Erythroblast (primary cell): ENCODE data around the gene SELENON.

Experiments
- GATA1 ChIP-seq: IDR thresholded peaks from 2 replicates; pipeline ENCODE4 v1.6.1; 2011; ENCODE audit warnings: low read depth, mild to moderate bottlenecking, control low read depth, low read length, moderate library complexity
- POLR2A ChIP-seq: IDR thresholded peaks from 2 replicates; pipeline ENCODE4 v1.6.1; 2011; ENCODE audit warnings: mild to moderate bottlenecking, low read length

DNA sequence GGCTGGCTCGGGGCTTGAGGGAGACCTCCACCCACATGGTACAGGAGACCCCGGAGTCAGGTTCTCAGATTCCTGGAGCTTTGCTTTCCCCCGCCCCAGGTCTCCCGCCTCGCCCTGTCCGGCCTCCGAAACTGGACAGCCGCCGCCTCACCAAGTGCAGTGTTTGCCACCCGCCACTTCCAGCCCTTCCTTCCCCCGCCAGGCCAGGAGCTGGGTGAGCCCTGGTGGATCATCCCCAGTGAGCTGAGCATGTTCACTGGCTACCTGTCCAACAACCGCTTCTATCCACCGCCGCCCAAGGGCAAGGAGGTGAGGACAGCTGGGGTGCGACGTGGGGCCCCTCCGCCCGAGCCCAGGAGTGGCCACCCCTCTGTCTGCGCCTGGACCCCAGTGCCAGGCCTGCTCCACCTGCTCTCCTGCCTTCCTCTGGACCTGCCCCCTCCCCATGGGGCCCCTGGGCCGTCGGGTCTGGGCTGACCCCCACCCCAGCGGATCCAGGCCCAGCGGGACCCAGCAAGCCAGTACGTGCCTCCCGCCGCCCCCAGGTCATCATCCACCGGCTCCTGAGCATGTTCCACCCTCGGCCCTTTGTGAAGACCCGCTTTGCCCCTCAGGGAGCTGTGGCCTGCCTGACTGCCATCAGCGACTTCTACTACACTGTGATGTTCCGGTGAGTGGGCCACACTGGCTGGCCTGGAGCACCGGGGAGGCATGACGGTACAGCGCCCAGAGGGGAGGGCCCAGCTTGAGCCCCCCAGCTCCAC, 8.7 kb downstream of the SELENON start:
- TF ChIP-seq POLR2A (no peak), GATA1 (no peak)
